ENCODE results near the gene PAX5. TPM values are rescaled to one million over a fixed set of nuclear protein-coding genes. Genes with fewer than 3 reads are reported as not detected.

PAX5 gene
- total RNA-seq, 1 donor from 2014 or later: 0.44 TPM

DNA sequence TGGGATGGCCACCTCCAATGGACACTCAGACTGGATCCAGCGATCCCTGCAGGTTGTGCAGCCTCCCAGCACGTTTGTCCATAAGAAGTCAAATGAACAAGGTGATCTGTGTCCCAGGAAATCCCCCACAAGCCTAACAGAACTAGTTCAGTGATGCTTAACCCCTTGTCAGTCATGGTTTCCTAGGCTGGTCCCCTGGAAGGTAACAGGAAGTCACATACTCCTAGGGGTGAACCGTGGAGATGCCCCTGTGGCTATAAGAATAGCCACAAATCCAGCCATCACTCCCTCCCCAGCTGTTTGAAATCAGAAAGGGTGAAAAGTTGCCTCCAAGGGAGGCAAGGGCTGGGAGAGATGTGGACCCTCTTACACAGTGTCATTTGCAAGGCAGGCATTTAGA is 22.5 kb downstream of the PAX5 start:
- no peak for ATAC-seq

DNA sequence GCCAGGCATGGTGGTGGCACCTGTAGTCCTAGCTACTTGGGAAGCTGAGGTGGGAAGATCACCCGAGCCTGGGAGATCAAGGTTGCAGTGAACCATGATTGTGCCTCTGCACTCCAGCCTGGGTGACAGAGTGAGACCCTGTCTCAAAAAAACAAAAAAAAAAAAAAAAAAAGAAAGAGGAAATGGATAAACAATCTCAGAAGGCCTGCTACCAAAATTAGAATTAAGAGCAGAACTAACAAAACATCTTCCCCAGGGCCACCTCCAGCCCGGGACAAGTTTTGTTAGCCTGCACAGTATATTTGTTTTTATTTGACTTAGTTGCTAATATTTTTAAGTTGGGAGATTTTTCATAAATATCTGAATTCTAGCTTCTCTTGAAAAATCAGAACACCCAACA is 23.1 kb downstream of the PAX5 start:
- no peak for ATAC-seq

DNA sequence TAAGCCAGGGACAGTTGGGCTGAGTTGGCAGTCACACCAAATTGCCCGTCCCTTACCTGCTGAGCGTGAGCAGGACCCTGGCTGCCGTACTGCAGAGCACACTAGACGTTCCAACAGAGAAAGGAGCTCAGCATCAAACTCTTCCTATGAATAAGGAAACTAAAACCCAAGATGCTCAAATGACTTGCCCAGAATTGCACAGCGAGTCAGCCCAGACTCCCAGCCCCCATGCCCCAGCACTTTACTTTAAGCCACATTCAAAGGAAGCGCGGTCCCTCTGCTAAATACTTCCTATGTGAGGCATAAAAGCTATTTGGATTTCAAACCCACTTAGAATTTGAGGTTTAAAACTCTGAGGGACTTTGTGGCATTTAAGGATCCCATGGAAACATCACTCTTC is 23.9 kb downstream of the PAX5 start:
- no peak for ATAC-seq

DNA sequence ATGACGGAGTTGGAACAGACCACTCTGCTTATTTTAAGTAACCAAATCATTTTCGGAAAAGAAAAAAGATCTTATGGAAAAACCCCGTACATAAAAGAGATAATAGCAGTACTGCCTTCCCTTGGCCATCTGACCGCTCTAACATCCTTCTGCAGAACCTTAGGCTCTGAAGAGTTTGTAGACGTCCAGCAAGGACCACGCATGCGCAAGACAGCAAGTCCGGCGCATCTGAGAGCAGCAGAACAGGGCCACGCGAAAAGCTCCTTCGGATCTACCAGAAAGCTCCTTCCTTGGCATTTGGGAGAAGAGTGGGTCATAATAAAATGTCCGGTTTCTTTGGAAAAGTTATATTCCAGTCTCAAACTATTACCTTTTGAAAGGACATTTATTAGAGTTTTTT is 26.8 kb downstream of the PAX5 start:
- no peak for ATAC-seq

DNA sequence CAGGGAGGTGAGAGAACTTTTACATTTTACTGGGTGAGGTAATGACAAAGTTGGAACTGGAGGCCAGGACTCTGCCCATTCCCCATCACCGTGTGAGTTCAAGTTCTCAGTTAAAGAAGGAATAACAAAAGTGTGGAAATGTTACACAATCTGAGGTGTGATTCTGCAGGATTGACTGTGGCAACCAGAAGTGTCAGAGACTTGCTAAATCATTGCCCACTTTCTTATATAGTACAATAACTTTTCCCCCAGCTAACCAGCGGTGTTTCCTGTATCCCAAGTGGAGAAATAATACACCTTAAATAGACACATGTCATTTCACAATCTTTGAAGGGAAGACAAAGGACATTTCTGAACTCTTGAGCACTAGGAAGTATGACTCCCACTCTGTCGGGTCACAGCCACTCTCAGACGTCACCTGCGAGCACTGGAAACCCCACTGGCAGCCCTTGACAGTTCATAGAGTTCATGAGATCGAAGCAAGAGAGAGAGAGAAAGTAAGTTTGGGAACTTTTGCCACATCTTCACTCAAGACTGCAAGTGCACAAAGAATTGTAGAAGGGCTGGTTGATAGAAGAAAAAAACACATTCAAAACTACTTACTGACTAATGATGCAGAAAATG is 28.4 kb downstream of the PAX5 start:
- no peak for ATAC-seq

DNA sequence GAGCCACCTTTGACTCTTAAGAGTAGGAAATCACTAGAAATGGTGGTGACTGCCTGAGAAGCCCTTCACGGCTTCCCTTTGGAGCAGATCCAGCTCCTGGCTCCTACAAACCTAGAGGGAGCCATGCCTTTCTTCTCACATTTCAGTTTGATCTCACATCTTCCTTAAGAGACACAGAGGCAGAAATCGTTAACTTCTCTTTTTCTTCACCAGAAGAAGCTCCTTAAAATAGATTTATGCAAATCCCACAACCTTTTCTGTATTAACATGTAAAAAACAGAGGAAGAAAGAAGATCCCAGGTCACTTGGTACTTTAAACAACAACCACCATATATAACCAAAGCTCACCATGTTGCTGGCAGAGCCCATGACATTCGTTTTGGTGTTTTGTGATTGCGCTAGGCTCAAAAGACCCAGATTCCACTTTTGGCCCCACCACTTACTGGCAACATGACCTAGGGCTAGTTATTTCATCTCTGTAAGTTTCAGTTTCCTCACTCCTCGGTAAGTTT is 29.6 kb downstream of the PAX5 start:
- no peak for ATAC-seq

DNA sequence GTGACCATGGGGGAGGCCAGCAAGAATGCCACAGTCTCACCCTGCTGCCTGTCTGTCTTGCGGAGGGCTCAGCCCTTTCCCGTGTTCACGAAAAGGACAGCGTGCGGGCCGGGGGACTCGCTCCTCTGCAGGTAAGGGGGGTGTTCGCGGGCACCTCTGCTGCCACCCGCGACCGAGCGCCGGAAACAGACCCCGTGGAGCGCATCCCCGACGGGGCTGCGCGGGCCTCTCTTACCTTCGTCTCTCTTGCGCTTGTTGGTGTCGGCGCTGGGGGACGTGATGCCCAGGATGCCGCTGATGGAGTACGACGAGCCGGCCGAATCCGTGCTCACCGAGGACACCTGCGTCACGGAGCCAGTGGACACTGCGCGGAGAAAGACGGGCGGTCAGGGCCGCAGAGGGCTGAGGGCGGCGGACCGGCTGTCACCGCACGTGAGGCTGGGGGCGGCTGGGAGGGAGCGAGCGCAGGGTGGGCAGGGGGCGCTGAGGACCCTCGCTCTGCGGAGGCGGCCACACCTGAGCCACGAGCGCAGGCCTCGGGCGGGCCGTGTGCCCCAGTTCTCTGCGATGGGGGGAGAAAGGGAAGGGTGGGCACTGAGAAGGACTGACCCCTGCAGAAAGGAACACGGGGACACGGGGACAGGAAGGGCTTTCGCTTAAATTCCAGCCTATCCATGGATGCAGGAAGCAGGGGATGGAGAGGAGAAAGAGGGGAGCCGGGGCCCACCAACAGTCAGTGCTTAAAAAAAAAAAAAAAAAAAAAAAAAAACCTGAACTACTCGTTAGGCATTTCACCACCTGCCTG is 31.5 kb downstream of the PAX5 start:
- ATAC-seq: peak; percentile 24

DNA sequence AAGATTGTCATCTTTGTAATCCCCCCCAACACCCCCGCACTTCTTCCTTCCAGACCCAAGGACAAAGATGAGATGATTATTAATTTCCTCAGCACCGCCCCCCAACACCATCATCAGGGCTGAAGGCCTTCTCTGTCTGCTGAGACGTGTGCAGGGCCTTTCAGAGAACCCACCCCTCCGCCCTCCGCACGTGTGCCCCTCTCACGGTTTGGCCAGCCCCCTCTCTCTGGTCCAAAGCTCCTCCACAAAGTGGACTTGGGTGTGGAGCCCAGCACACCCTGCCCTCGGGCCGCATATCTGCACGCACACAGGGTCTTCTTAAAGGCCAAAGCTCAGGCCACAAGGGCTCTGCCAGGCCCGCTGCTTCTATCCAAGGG is 32.0 kb downstream of the PAX5 start:
- no peak for ATAC-seq

DNA sequence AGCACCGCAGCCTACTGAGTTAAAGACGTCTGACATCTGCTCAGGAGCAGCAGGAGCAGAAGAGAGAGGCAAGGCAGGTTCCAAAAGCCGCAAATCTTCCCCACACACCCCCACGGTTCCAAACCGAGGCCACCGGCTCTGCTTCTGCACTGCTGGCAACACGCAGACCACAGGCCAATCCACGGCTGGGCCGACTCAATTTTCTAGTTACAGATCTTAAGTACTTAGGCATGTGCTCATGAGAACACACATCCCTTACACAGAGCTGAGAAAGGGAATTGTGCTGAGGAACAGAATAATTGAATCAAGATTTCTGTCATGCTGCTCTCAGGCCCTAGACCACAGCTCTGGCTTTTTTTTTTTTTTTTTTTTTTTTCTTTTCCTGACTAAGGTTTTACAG is 32.6 kb downstream of the PAX5 start:
- no peak for ATAC-seq

DNA sequence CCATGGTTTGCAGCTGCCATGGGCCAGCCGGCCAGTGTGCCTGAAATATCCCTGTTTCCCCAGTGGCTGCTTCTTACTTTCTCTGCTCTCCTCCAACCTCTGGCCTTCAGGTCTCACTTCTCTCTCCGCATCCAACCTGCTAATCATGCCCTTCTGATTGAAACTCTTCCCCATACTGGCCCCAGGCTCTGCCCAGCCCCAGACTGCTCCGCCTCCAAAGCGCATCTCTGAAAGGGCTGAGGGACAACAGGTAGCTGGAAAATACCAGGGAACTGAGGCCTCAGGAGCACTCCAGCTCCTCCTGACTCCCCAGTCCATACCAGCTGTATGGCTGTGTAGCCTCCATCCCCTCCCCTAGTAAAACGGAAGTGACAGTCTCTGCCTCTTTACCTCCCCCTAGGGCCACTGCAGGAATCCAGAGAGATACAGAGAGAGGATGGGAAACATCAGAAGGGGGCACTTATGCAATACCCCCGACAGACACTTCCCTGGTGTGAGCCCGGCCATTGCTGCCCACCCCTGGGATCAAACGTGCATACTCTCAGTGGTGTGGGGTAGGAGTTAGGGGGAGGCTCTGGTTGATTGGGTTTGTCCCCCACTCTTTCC is 34.2 kb downstream of the PAX5 start:
- no peak for ATAC-seq

DNA sequence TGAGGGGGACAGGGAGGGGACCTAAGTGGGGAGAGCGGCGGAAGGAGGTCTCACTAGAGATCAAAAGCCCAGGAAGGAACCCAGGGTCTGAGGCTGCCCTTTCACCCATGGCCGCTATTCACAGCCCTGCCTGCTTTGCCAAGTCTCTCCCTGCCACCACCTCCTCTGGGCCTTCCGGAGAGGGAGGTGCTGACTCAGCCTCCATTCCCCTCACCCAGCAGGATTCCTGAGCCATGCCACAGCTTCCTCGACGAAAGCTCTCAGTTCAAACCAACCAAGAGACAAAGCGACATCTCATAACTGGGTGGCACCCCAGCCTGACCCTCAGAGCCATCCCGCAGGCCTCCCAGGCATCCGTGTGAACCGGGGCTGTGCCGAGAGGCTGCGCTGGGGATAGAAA is 36.7 kb downstream of the PAX5 start:
- ATAC-seq: no peak

DNA sequence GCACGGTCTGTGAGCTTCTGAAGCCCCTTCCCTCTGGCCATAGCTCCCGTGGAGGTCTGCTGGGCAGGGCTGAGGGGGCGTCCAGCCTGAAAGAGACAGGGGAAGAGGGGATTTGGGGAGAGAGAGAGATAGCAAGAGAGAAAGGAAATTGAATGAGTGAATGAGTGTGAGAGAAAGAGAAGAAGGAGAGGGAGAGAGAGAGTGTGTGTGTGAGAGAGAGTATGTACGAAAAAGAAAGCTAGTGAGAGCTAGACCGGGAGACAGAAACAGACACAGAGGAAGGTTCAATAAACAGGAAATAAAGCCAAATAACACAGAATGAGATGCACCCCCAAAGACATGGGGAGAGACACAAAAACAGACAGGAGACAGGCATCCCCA is 37.4 kb downstream of the PAX5 start:
- ATAC-seq: no peak

DNA sequence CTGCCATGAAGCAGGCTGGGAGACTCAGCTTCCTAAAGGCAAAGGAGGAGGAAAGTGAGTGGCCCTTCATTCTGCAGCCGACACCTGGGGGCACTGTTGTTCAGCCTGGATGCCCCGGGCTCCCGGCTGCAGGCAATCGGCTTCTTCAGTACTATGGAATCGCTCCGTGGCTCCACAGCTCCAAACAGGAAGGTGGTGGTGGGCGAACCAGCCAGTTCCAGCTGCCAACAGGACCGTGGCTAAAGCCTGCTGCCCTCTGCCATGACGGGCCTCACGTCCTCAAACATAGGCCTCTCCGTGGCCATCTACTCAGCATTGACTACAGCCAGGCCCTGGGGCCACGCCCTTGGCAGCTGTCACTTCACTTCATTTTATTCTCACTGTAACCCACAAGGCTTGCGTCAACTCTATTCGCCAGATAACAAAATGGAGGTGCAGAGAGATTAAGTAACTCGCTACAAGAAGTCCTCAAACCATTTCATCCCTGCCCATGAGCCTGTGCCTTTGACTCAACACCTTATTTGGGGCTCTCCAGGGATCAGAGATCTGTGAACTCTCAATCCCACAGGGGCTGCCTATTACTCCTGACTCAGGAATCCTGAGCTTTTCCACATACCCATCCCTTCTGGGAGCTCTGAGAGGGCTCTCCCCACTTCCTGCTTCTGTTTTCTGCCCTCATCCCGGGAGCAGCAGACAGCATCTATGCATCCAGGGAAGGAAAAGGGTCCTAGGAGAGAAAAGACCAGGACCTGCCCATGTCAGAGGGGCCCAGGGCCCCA is 38.0 kb downstream of the PAX5 start:
- peak; percentile 55 for ATAC-seq

DNA sequence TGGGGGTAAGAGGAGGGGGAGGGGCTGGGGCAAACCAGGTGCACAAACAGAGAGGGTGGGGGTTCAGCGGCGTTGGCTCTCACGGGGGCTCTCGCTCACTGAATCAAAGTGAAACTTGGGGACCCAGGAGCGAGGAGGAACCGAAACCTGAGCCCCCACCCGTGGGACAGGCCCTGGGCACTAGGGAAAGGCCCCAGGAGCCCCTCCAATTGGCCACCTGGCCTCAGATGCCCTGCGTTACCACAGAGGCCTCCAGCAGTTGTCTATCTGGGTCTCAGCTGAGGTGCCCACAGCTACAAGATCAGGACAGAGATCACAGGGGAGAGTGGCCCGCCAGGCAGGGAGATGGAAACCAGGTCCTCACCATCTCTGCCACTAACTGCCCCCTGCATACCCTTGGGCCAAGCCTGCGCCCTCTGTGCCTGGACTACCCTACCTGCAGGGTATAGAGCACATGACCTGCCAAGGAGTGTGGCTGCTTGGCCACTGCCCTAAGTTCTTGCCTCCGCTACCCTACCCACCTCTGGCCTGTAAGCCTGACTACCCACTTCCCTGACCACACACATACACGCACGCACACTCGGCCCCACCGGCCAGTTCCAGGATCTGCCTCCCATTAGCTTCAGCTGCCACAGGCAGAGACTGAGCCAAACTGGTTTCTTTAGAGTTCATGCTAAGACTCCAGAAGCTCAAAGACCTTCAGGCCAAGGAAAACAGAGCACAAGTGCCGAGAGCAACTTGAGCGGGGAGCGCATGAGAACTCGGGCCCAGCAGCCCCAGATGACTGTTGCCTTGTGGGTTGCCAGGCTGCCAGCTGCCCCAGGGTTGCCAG is 39.9 kb downstream of the PAX5 start:
- peak; percentile 36 for ATAC-seq

DNA sequence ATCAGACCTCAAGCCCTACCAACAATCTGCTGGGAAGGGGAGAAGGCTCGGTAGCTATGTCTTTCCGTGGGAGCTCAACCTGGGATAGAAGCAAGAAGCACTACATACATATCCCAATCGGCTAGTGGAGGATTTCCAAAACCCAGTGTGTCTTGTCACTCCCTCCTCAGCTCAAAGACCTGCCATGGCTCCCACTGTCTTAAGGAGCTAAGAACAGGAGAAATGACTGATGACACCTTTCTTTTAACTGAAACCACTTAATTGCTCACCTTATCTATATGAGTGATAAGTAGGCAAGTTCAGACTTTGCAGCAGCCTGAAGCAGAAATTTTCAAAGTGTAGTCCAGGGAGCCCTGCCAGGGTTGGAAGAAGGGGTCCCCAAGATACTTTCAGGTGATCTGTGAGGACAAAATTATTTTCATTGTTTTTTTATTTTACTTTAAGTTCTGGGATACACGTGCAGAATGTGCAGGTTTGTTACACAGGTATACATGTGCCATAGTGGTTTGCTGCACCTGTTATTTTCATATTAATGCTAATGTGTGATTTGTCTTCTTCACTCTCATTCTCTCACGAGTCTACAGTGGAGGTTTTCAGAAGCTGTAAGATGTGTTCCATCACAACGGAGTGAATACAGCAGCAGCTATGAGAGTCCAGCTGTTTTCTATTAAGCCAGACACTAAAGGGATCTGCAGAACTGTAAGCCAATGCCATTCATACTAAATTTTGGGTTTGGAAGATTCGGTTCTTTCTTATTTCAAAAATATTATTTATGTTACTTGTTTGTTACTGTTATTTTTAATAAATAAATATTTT is 41.4 kb downstream of the PAX5 start:
- ATAC-seq: no peak

DNA sequence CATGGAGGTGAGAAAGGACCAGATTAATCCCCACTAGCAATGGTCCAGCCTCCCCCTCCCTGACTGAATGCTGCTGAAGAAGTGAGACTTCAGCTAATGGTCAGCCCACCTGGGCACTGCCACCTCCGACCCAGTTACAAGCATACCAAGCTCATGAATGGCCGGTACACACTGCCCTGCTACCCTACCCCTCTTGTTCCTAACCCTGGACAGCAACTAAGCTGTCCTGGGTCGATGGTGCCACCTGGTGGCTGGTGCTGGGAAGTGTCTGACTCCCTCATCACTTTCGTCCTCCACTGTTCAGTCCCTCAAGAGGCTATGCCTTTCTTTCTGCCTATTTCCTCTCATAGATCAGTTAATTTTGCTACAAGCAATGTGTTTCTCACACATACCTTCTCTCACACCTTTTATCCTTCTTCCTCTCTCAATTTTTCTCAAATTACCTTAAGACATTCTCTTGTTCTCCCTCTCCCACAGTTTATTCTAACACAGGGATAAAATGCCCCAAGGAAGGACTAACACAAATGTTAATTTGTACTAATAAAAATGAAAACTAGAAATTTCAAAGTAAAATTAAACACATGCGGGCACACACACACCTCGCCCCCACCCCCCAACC is 42.4 kb downstream of the PAX5 start:
- peak; percentile 56 for ATAC-seq

DNA sequence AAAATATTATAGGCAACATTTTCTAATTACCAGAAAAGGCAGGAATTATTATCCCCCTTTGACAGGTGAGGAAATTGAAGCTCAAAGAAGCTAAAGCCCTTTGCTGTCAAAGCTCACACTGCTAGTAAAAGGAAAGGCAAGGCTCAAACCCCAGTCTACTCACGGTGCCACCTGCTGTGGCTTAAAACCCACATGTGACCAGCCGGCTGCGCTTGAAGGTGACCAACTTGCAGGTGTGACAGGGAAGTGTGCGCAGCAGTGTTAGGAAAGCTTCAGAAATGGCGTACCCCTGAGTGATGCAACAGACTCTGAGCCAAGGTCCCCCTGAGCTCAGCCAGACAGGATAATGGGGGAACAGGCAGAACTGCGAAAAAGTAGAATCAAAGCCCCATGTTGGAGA is 45.2 kb downstream of the PAX5 start:
- ATAC-seq: no peak

DNA sequence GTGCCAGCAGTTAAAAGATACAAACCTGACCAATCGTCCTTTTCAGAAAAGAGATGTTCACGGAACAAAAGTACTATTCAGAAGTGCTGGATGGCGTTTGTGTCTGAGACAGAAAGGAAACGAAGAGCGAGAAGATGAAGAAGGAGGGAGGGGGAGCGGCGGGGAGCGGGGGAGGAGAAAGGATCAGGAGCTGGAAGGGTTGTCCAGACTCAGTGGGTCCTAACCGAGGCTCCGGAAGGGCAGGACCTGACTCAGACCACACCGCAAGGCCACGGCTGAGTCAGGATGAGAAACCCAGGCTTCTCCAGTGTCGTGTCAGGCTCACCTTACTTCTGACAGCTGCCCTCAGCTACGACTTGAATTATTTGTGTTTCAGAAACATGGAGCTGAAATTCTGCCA is 46.2 kb downstream of the PAX5 start:
- no peak for ATAC-seq

DNA sequence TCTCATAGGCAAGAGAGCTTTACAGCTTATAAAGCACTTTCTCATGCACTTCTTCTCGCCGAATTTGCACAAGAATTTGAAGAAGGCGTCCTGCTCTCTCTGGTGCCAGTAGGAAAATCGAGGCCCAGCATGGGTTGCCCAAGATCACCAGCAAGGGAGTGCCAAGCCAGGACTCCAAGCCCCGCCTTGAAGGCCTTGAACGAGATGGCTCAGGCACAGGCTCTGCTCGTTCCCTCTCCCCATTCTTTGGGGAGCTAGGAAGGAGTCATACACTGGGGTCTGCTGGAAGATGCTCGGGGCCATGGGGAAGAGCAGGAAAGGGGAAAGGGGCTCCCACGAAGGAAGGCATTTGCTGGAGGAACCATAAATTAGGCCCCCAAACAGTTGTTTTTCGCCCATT is 46.7 kb downstream of the PAX5 start:
- ATAC-seq: no peak

DNA sequence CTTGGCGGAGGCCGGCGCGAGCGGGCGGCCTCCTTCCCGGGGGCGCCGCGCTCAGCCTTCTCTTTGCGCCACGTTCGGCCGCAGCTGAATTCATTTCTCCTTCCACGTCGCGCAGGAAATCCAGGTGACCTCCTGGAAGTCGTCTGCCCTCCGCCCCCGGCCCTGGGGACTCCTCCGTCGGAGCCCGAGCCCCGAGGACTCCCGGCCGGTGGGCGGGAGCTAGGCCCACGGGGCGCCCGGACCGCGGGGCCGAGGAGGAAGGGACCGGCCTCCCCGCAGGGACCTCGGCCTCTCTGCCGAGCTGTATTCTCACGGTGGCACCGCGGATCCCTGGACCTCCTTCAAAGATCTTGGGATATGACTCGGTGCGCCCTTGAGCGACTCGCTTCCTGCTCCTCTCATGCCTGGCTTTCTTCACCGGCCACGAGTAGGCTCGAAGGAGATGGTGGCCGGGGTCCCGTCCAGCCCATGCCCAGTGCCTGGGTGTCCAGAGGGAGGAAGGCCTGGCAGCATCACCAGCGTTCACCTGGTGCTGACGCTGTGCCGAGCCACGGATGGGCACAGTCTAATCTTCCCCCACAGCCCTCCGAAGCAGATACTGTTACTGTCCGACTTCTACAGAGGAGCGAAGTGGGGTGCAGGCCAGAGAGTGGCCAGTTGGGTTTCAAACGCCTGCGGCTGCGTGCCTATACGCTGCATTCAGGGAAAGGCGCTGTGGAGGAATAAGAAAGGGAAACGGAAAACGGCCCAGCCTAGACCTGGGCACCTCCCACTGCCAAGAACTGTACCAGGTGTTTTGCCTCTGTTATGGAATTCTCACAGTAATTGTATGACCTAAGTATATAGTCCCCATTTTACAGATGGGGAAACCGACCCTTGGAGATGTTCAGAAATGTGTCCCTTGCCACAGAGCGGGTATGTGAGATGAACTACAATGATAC is 47.3 kb downstream of the PAX5 start:
- no peak for ATAC-seq

Measured in esophagus mucosa (tissue), 1 donor.